HG03439 (cell line): ENCODE results near the gene LPCAT1.

ENCODE experiments used
- ATAC-seq: cut with Tn5 transposase; IDR thresholded peaks from one replicate; pipeline ENCODE4 v1.9.1; 2021; ENCODE audit warnings: mild to moderate bottlenecking, moderate library complexity; ENCODE audit not compliant: unreplicated experiment

LPCAT1 gene

GRCh38 chr5:1446602-1447343 lies 77.0 kb downstream of the LPCAT1 start:
- ATAC-seq = no peak

DNA sequence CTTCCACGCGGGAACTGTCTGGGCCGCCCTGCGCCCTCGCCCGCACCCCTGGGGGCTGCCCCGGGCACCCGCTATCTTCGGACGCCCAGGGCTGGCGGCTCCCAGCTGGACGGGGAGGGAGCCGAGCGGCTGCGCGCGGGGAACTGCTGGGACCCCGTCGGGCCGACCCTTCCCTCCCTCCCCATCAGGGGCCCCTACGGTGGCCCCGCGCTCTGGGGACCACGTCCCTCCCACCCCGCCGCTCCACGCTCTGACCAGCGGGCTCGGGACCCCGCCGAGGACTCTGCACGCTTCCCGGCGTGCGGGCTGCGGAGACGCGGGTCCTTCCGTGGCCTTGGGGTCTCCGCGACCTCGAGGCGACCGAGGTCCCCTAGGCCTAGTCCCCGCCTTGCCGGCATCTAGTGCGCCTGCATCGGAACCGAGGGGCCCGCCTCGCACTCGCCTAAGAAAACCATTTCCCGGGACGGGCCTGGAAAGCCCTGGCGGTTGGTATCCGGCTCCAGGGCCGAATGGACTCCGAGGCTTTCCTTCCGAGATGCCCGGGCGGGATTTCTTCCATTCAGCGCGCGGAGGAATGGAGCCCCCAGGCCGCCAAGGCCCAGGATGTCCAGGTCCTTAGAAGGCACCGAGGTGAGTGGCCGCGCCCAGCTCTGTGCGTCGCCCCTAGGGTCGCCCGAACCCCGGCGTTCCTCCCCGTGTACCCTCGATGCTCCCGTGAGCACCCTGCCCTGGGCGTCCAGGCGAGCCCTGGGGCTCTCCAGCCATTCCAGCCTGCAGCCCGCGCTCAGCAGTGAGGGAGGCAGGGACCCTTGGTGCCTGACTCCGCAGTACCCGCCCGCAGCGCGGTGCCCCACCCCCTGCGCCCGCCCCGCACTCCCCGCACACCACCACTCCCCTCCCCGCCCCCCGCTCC lies 77.8 kb downstream of the LPCAT1 start:
- ATAC-seq = no peak

DNA sequence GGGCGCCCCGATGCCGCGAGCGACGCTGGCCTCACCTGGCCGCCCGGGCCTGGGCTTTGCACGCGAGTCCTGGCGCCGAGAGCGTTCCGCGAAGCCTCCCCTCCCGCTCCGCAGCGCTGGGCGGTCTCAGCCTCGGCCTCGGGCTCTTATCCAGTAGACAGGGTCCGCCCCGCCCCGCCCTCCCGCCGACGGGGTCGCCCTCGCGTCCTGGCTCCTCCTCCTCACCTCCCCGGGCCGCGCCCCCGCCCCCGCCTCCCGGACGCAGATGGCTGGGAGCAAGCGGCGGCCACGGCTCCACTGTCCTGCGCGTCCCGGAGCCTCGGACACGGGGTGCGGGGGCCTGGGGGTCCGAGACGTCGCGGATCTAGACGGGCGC lies 78.5 kb downstream of the LPCAT1 start, which contains the start of gene SLC6A3:
TSS of gene SLC6A3 (minus strand) at position 128 of the 376 bp plus-strand sequence. CDS start 2,243 bp downstream, outside the sequence.
- no peak for ATAC-seq

GRCh38 chr5:1444361-1445189 lies 79.2 kb downstream of the LPCAT1 start:
- no peak for ATAC-seq

DNA sequence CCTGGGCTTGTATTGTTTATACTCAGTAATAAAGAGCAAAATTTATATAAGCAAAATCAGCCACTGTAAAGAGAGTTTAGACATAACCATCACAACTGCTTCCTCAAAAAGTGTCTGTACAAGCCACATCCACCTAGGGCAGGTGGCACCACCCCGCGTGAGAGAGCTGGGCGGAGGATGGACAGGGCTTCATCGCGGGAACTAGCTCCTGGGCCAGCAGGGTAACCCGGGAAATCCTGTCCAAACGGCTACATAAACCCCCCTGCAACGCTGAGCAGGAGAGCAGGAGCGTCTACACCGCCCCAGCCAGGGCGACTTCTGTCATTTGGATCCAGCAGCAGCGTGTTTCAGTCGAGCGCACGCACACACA lies 79.8 kb downstream of the LPCAT1 start:
- ATAC-seq = no peak

- ATAC-seq = no peak
Measured at GRCh38 chr5:1443171-1443570, 80.6 kb downstream of the LPCAT1 start.

DNA sequence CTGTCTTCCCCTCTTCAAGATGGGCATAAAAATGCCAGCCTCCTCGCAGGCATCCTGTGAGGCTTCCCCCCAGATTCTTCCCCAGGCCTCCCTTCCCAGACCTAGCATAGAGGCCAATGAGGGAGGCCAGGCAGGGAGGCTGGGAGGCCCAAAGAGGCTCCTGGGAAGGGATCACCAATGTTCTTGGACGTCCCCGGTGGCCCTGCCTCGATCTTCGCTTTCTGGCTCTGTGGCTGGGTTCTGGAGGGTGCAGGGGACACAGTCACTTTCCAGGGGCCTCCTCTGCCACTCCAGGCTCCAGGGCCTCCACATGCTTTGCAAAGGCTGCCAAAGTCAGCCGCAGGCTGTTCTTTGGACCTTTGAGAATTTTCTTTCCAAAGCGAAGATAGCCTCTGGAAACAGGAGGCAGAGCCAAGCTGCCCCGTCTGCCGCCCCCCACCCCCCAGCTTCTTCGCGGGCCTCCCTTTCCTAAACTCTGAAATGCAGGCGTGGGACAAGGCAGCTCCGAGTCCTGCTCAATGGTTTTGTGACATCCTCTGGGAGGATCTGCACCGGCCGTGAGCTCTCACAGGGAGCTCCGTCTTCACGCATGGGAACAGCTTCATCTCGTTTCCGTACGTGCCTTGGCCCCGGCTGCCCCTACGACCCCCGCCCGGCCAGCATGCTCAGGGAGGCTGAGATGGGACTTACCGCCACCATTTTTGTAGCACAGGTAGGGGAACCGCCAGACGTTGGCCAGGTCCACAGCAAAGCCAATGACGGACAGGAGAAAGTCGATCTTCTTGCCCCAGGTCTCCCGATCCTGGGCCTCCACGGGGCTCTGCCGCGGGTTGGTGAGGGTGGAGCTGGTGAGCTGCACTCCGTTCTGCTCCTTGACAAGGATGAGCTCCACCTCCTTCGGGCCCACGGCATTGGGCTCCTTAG lies 81.3 kb downstream of the LPCAT1 start:
- ATAC-seq = no peak

GRCh38 chr5:1441166-1441865 lies 82.4 kb downstream of the LPCAT1 start:
- ATAC-seq = no peak

- no peak for ATAC-seq
Measured at GRCh38 chr5:1440098-1440493, 83.7 kb downstream of the LPCAT1 start.

- ATAC-seq = no peak
Measured at GRCh38 chr5:1439388-1440097, 84.2 kb downstream of the LPCAT1 start.

DNA sequence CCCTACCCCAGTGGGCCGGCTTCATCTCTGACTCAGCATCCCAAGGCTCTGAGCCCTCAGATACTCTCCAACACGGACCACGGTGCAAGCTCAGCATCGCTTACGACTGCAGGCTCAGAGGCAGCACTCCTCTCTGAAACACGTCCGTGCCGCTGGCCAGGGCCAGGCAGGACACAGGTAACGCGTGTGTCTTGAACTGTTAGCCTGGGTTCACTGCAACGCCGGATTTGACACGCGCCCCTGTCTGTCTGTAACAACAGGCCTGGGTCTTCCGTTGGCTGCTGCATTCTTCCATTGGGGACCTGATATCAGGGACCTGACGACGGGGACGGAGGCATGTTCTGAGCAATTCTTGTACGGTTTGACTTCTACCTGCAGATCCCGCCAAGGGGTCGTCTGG lies 84.9 kb downstream of the LPCAT1 start:
- ATAC-seq = no peak

DNA sequence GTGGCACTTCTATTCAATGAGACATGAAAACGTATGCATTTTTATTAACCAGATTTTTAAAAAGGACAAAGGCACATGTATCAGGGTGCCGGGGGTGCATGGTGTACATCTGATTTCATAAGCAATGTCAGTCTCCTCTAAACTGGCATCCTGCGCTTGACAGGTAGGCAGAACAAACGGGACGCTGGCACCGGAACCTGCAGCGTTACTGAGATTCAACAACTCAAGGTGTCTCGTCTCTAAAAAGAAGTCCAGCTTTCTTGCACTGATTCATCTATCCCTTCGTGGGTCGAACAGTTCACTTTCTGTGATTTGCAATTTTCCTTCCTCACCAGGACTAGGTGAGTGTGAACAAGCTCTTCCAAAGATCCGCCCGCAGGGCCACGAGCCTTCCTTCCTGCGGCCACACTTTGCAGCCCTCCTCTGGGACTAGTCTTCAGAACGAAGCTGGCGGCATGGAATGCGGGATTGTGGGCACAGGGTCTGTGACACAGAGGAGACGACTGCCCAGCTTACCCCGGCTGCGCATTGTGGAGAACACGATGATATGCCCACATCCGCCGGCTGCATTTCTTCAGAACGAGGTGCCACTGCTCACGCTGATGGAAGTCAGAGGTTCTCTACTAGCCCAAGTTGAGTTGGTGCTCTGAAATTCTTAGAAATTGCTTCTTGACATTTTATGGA lies 85.7 kb downstream of the LPCAT1 start:
- no peak for ATAC-seq

- ATAC-seq = no peak
Measured at GRCh38 chr5:1437226-1437829, 86.4 kb downstream of the LPCAT1 start.

GRCh38 chr5:1436681-1437080 lies 87.1 kb downstream of the LPCAT1 start:
- no peak for ATAC-seq

DNA sequence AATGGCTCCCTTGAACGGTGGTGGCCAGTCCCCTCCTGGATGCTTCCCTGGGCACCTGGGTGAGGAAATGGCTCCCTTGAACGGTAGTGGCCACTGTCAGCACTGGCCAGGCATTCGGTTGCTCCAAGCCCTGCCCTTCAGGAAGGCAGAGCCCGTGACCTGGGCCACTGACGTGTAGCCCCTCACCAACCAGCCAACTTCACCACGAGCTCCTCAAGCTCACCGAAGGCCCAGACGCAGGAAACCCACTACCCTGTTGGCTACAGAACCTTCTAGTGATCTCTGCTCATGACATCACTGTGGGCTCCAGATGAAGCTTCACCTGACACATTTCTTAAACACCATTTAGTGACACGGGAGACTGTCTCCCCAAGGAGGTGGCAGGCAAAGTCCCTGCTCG lies 87.7 kb downstream of the LPCAT1 start:
- no peak for ATAC-seq

DNA sequence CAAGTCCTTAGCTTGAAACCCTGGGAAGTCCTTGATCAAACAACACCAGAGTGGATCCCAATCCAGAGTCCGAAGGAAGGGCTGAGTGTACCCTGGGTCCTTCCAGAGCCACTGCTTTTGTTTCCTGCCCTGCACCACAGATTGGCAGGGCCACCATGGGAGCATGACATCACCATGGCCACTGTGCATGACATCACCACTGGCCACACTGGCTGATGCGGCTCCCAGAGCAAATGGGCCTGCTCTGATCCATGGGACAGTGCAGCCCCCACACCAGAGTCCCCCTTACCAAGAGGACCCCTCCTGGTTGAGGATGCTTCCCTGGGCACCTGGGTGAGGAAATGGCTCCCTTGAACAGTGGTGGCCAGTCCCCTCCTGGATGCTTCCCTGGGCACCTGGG lies 88.4 kb downstream of the LPCAT1 start:
- no peak for ATAC-seq

DNA sequence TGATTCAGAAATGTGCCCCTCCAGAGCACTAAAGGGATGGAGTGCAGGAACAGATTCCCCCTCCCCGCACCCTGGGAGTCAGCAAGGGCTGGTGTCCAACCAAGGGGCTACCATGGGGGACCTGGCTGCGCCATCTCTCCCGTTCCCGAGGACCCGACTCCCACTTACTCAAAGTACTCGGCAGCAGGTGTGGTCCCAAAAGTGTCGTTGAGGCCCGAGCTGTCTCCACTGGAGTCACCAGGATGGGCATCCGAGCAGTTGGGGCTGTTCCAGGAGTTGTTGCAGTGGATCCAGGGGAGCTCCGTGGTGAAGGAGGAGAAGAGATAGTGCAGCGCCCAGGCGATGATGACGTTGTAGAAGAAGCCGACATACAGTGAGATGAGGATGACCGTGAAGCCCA lies 91.5 kb downstream of the LPCAT1 start:
- no peak for ATAC-seq

DNA sequence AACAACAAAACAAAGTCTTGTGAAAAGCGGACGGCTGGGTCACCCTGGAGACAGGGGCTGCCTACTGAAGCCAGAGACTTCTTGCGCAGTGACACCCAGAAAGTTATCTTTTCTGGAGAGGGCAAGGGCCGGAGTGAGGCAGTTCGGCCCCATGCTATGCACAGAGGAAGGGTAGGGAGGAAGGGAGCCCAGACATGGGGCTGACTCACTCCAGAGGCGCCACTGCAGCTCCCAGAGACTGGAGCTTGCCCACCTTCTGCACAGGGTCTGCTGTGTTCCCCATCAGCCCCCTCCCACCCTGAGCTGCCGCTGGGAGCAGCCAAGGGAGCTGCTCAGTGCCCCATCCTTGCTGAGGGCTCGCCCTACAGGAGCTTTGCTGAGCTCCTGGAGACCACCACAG lies 91.9 kb downstream of the LPCAT1 start:
- no peak for ATAC-seq
